Activated CD8-positive, alpha-beta memory T cell treated with anti-CD3 and anti-CD28 coated beads, Interleukin-2, amount 50 U/mL, for 24 hours (primary cell): ENCODE results near the gene ZG16.
"Not testable (repeated sequence)": the region's sequence is repeated elsewhere in the genome, so short reads cannot be mapped to it uniquely, and the experiment has no call there.

Source experiments
- DNase-seq: peaks from one replicate; pipeline ENCODE4 v3.0.0-alpha.2; 2020; ENCODE audit errors: extremely low read depth

The ZG16 gene

DNA sequence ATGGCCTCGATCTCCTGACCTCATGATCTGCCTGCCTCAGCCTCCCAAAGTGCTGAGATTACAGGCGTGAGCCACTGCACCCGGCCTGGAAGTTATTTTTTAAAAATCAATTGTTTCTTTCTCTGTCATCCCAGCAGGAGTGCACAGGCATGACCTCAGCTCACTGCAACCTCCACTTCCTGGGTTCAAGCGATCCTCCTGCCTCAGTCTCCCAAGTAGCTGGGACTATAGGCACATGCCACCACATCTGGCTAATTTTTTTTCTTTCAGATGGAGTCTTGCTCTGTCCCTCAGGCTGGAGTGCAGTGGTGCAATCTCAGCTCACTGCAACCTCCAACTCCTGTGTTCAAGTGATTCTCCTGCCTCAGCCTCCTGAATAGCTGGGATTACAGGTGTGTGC is 9.1 kb downstream of the ZG16 start:
- not testable (repeated sequence) for DNase-seq

- DNase-seq, result no peak
These were observed 11.7 kb downstream of the ZG16 start for GRCh38 chr16:29789775-29790182.

DNA sequence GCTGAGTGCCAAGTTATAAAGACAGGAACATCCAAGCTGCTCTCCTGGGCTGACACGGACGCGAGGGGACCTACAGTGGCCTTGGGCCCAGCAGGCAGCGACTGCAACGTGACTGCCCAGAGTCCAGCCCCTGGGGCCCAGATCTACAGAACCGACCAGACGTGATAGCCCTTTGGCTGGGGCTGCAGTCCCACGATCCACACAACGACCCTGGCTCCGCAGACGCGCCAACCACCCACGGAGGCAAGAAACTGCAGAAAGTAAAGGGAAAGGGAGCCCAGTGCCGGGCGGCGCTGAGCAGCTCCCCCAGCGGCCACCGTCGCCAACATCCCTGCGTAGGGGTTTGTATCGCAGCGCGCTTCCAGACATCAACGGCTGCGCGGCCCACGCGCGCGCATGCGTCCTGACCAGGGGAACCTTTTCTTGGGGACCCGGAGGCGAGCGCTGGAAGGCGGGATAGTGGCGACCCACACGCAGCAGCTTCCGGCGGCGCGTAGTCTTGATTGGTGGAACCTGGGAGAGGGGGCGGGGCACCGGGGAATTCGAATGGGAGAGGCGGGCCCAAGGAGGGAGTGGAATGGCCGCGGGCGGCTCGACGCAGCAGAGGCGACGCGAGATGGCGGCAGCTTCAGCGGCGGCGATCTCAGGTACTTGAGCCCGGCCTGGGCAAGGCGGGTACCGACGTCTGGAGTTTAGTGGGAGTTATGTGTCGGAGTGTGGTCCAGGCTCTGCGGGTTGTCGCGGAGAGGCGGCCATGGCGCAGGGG is 12.3 kb downstream of the ZG16 start, which contains the start of gene KIF22:
Gene KIF22 (plus strand): TSS at position 569 of the 766 bp plus-strand sequence. CDS start 9 bp downstream, at position 578.
- peak; percentile 99 for DNase-seq

DNA sequence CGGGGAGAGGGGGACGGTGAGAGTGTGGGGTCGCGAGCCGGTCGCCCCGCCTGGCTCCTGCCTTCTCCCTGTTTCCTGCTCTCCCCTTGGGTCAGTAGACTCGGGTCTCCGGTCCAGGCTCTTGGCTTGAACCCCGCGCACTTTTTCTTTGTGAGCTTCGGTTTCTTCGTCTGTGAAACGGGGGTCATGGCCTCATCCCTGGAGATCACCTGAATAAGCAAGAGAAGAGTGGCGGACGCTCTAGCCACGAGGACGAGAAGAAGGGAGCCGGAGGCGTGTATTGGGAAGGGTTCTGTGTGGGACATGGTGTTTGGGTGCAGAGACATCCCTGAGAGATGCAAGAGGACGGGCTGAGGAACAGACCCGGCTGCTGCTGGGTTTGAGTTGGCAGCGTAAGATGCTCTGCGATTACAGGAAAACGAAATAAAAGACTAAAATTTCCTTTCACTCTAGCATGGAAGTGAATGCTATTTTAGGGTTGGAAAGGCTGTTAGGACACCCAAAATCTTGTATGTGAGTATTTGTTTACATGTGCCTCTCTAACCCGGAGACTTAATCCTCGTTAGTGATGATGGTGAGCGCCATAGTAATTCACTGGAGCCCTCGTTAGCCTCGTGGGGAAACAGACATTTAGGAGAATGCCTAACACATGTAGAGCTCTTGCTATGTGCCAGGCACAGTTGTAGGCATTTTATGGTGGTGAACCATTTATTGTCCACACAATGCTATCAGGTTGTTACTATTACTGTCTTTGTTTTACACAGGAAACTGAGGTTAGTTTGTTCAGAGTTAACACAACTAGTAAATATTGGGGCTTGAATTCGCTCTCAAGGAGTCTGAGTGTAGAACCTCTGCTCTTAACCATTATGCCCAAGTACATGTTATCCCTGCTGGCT is 13.1 kb downstream of the ZG16 start:
- no peak for DNase-seq

DNA sequence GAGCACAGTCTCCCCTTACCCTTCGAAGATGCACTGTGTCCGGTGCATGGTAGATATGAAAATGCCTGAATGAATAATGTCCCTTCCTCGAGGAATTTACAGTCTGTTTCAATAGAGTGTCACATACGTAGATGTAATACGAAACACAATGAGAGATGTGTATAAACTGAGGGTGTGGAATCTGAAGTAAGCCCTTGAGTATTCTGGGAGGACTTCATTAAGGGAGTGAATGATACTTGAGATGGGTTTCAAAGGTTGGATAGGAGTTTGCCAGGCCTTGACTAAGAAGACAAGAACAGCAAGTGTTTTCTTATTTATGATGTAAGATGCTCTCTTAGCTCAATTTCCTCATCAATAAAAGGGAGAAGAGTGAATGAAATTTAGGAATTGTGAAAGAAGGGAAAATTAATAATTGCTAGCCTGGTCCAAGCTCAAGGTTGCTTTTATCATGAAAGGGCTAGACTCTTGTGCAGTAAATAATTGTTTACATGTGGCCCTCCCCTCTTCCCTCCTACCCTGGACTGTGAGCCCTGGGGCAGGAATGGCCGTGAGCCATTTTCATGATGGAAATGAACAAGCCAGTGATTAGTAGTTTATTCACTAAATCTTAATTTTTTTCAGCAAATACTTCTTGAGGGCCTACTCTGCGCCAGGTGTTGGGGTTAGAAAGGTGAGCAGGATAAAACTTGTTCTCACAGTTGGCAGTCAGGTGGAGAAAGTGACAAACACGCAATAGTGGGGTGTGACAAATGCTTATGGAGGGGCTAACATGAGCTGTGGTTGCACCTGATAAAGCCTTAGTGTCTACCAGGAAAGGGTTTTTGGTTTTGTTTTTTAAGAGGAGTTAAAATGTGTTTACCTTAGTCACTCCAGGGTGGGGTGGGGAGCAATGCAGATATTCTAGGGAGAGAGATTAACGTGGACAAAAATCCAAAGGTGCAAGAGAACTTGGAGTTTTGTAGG is 14.1 kb downstream of the ZG16 start:
- DNase-seq, result no peak

GRCh38 chr16:29793153-29793552 is 15.1 kb downstream of the ZG16 start:
- DNase-seq, result not testable (repeated sequence)

DNA sequence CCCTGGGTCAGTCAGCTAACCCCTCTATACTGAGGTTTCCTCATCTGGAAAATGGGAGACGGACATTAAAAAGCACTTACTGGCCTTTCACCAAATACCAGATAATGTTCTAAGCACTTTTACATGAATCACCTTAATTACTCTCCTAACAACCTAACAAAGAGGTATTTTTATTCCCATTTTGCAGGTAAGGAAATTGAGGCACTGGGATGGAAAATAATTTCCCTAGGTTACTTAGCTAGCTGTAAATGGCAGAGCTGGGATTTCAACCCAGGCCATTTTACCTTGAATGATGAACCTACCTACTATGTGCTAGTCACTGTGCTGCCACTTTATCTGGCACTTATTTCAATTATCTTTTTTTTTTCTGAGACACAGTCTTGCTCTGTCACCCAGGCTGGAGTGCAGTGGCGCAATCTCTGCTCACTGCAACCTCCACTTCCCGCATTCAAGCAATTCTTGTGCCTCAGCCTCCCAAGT is 16.2 kb downstream of the ZG16 start:
- DNase-seq, result no peak

DNA sequence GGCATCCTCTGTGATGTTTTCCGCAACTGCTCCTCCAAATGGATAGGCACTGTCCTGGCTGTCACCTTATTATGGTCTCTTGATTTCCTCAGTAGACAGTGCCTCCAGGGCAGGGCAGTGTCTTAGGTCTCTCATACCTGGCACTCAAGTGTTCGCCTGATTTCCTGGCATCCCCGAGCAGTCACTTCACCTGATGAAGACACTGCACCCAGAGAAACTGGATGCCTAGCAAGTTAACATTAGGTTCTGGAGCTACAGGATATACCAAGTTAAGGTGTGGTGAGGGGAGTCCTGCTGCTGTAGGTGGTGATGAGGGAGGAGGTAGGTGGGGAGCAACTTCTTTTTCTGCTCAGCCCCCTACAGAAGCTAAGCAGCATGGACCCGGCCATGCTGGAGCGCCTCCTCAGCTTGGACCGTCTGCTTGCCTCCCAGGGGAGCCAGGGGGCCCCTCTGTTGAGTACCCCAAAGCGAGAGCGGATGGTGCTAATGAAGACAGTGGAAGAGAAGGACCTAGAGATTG is 24.4 kb downstream of the ZG16 start:
- DNase-seq, result no peak

DNA sequence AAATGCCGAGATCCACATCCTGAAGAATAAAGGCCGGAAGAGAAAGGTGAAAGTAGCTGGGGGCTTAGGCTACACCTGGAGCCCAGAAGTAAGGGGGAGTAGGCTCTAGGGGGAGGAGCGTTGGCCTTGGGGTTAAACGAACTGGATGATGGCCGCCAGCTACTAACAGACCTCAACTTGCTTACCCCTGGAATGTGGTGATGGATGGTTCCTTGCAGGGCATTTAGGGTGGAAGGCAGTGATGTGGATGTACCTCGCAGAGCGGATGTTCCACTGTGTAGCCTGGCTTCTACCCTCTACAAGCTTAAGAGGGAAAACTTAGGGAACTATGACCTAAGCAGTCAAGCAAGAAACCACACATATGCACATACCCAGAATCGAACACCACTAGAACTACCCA is 26.0 kb downstream of the ZG16 start:
- DNase-seq, result no peak

GRCh38 chr16:29804455-29805231 is 26.6 kb downstream of the ZG16 start:
- no peak for DNase-seq

DNA sequence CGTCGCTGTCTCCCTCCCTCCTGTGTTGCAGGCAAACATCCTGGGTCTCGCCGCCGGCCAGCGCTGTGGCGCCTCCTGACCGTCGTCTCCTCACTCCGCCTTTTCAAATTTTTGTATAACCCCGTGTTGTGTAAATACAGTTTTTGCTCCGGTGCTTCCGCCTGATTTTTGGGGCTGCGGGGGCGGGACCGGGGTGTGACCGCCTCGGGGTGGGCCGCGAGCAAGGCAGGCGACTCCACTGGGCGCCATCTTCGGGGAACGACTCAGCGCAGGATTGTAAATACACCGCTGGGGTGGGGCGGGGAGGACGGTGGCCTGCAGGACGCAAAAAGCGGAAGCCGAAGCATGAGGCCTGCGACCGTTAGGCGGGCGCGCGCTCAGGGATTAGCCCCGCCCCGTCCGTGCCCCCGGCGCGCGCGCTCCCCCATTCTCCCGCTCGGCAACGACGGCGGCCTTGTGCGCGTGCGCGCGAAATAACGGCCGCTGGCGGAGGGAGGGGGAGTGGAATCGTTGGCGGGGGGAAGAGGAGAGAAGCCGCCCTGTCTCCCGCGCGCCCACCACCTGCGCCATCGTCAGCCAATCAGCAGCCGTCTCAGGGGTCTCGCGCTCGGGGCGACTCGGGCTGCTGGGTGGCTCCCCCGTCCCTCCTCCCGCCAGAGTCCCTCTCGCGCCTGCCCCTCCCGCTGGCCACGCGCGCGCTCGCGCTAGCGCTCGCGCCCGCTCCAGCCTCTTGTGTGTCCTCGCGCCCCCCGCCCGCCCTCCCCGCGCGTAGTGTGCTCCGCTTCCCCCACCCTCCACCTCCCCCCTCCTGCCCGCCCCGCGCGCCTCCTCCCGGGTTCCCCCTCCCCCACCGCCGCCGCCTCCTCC is 27.4 kb downstream of the ZG16 start:
- peak; percentile 95 for DNase-seq

- no peak for DNase-seq
These were observed 28.1 kb downstream of the ZG16 start, which contains the start of gene MAZ for GRCh38 chr16:29806099-29806579. Gene MAZ, plus strand, starts transcription at chr16:29806529. Its CDS starts 173 bp downstream, at chr16:29806702.

DNA sequence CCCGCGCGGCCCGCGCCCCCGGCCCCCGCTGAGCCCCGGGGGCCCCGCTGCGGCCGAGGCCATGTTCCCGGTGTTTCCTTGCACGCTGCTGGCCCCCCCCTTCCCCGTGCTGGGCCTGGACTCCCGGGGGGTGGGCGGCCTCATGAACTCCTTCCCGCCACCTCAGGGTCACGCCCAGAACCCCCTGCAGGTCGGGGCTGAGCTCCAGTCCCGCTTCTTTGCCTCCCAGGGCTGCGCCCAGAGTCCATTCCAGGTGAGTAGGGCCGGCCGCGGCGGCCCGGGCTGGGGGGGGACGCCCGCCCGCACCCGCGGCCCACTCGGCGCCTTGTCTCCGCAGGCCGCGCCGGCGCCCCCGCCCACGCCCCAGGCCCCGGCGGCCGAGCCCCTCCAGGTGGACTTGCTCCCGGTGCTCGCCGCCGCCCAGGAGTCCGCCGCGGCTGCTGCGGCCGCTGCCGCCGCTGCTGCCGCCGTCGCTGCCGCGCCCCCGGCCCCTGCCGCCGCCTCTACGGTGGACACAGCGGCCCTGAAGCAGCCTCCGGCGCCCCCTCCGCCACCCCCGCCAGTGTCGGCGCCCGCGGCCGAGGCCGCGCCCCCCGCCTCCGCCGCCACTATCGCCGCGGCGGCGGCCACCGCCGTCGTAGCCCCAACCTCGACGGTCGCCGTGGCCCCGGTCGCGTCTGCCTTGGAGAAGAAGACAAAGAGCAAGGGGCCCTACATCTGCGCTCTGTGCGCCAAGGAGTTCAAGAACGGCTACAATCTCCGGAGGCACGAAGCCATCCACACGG is 28.8 kb downstream of the ZG16 start:
- DNase-seq, result no peak

DNA sequence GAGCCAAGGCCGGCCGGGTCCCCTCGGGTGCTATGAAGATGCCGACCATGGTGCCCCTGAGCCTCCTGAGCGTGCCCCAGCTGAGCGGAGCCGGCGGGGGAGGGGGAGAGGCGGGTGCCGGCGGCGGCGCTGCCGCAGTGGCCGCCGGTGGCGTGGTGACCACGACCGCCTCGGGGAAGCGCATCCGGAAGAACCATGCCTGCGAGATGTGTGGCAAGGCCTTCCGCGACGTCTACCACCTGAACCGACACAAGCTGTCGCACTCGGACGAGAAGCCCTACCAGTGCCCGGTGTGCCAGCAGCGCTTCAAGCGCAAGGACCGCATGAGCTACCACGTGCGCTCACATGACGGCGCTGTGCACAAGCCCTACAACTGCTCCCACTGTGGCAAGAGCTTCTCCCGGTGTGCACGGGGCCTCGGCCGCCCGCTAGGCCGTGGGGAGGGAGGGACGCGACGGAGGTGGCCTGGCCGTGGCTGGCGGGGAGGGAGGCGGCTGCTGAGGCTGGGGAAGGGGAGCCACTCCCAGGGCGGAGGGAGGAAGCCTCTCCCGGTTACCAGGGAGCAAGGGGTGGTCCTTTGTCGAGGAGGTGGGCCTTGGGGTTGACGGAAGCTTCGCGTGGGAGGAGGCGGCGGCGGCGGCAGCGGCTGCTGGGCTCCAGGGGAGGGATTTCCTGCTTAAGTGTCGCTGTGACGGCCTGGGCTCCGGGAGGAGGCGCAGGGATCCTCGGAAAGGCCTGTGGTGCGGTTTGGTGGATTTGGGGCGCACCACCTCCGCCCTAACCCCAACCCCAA is 29.6 kb downstream of the ZG16 start:
- DNase-seq, result no peak

- DNase-seq, result no peak
These were observed 30.3 kb downstream of the ZG16 start for GRCh38 chr16:29808219-29808900.

- no peak for DNase-seq
These were observed 31.1 kb downstream of the ZG16 start for GRCh38 chr16:29809031-29809747.
